Activated T-cell treated with anti-CD3 and anti-CD28 coated beads, Interleukin-2, amount 50 U/mL, for 24 hours (primary cell): ENCODE results near the gene RNF39.

ENCODE experiments used
- DNase-seq: peaks from one replicate; pipeline ENCODE4 v3.0.0-alpha.2; 2020
- H3K27ac Mint-ChIP-seq: 2 replicates; pipeline ENCODE4 v1.8.0; 2020; ENCODE audit warnings: mild to moderate bottlenecking, mixed read lengths
- H3K27me3 Mint-ChIP-seq: 2 replicates; pipeline ENCODE4 v1.8.0; 2020; ENCODE audit warnings: mixed read lengths
- H3K36me3 Mint-ChIP-seq: 2 replicates; pipeline ENCODE4 v1.8.0; 2020; ENCODE audit warnings: low read depth, mixed read lengths
- H3K4me1 Mint-ChIP-seq: 2 replicates; pipeline ENCODE4 v1.8.0; 2020; ENCODE audit warnings: low read depth, mixed read lengths
- H3K4me3 Mint-ChIP-seq: 2 replicates; pipeline ENCODE4 v1.8.0; 2020; ENCODE audit warnings: mild to moderate bottlenecking, moderate library complexity, mixed read lengths
- H3K9me3 Mint-ChIP-seq: 2 replicates; pipeline ENCODE4 v1.8.0; 2020; ENCODE audit warnings: mixed read lengths

Gene RNF39

GRCh38 chr6:30022189-30022588 is 53.4 kb downstream of the RNF39 start:
- Mint-ChIP-seq H3K4me1 (no peaks in the 10 kb centered on the region), H3K36me3 (peaks cover 22% of the 10 kb centered on the region), H3K27me3 (no peaks in the 10 kb centered on the region), H3K4me3 (no peak overlapping the region), H3K27ac (no peak overlapping the region), H3K9me3 (no peaks in the 10 kb centered on the region)
- no peak for DNase-seq

GRCh38 chr6:30020626-30021025 is 54.9 kb downstream of the RNF39 start:
- Mint-ChIP-seq H3K27ac (no peak overlapping the region), H3K4me1 (no peaks in the 10 kb centered on the region), H3K9me3 (no peaks in the 10 kb centered on the region), H3K27me3 (no peaks in the 10 kb centered on the region), H3K4me3 (no peak overlapping the region), H3K36me3 (peaks cover 20% of the 10 kb centered on the region)
- DNase-seq: no peak
